Fibroblast of lung (primary cell): Measurements from ENCODE around the gene LIPG. TPM values are rescaled to one million over a fixed set of nuclear protein-coding genes. Genes with fewer than 3 reads are reported as not detected.
"Not testable (repeated sequence)": the region's sequence is repeated elsewhere in the genome, so short reads cannot be mapped to it uniquely, and the experiment has no call there.

Source experiments
- DNase-seq, 2 donors: peaks; one replicate each; pipeline versions ENCODE4 v3.0.0 to v3.0.0-alpha.2; 2010; ENCODE audit warnings: low read depth in 2 of 2
- H2AFZ ChIP-seq: 2 replicates; pipeline ENCODE4 v1.5.1; 2012; ENCODE audit warnings: low read length, control low read depth, inconsistent platforms
- H3K27ac ChIP-seq: 2 replicates; pipeline ENCODE4 v1.5.1; 2011; ENCODE audit warnings: low read length, control low read depth; ENCODE audit not compliant: insufficient read depth
- H3K27me3 ChIP-seq: 2 replicates; pipeline ENCODE4 v1.5.1; 2011; ENCODE audit warnings: mild to moderate bottlenecking, low read length; ENCODE audit not compliant: control insufficient read depth, insufficient read depth
- H3K36me3 ChIP-seq: 2 replicates; pipeline ENCODE4 v1.5.1; 2011; ENCODE audit warnings: low read length; ENCODE audit not compliant: control insufficient read depth, insufficient read depth
- H3K4me1 ChIP-seq: 2 replicates; pipeline ENCODE4 v1.5.1; 2011; ENCODE audit warnings: low read length; ENCODE audit not compliant: control insufficient read depth, insufficient read depth; ENCODE audit errors: extremely low read depth
- H3K4me2 ChIP-seq: 2 replicates; pipeline ENCODE4 v1.5.1; 2011; ENCODE audit warnings: low read length, control low read depth; ENCODE audit not compliant: insufficient read depth; ENCODE audit errors: extremely low read depth
- H3K4me3 ChIP-seq, 4 experiments: fragments of 200-600 bp in 1 of 4; sonication (generic) in 1 of 4; replicated peaks in 1 of 4; 2 replicates each; pipeline ENCODE4 v1.5.1; 2011 to 2016; ENCODE audit warnings: low read length in 4 of 4, low read depth in 3 of 4, mild to moderate bottlenecking in 3 of 4, control low read depth in 2 of 4, inconsistent platforms in 1 of 4, mixed read lengths in 1 of 4; ENCODE audit not compliant: insufficient read depth in 1 of 4; ENCODE audit errors: control extremely low read depth in 1 of 4
- H3K79me2 ChIP-seq: 2 replicates; pipeline ENCODE4 v1.5.1; 2012; ENCODE audit warnings: mild to moderate bottlenecking, low read length, inconsistent platforms; ENCODE audit not compliant: control insufficient read depth, insufficient read depth
- H3K9ac ChIP-seq: 2 replicates; pipeline ENCODE4 v1.5.1; 2011; ENCODE audit warnings: mild to moderate bottlenecking, low read length, control low read depth; ENCODE audit not compliant: insufficient read depth
- H3K9me3 ChIP-seq: 2 replicates; pipeline ENCODE4 v1.5.1; 2012; ENCODE audit warnings: low read depth, low read length; ENCODE audit not compliant: control insufficient read depth, insufficient read depth
- H4K20me1 ChIP-seq: 2 replicates; pipeline ENCODE4 v1.5.1; 2011; ENCODE audit warnings: low read length; ENCODE audit not compliant: control insufficient read depth, insufficient read depth; ENCODE audit errors: extremely low read depth
- CTCF ChIP-seq, 2 donors: IDR thresholded peaks in 1 of 2; conservative IDR thresholded peaks in 1 of 2; 1 replicate in 1 of 2; 2 replicates in 1 of 2; pipeline ENCODE4 v1.5.1; 2011 to 2012; ENCODE audit warnings: low read length in 2 of 2, control low read depth in 1 of 2, inconsistent platforms in 1 of 2, low read depth in 1 of 2, mild to moderate bottlenecking in 1 of 2
- EZH2 ChIP-seq: IDR thresholded peaks from 2 replicates; pipeline ENCODE4 v1.5.1; 2012; ENCODE audit warnings: low read length, control low read depth, mild to moderate bottlenecking; ENCODE audit errors: missing control alignments
- polyA plus RNA-seq, 2 donors: library from polyadenylated mRNA; depleted of rRNA in 1 of 2; stranded (reverse) in 1 of 2; unstranded in 1 of 2; fragments of >200 nt; gene quantifications; 2 replicates each; pipeline ENCODE4 v1.2.1, GENCODE V29; 2011 to 2012; ENCODE audit warnings: missing spikeins in 1 of 2
- total RNA-seq: library from RNA; depleted of rRNA; stranded (reverse); fragments of >200 nt; gene quantifications from 2 replicates; pipeline ENCODE4 v1.2.1, GENCODE V29; 2014

Gene LIPG
- total and polyA plus RNA-seq, 2 donors (not counting 1 experiment from before 2014, with no cell fraction given): 0.30 to 0.50 TPM

- no peak overlapping the region for H2AFZ ChIP-seq
- DNase-seq: peak in 1 of 2 donors; percentile 41
Observed at GRCh38 chr18:49584394-49584793, 22.5 kb downstream of the LIPG start.

GRCh38 chr18:49584951-49585350, 23.1 kb downstream of the LIPG start:
- DNase-seq, H3K36me3 ChIP-seq, H3K27ac ChIP-seq, H3K9ac ChIP-seq, H2AFZ ChIP-seq, H3K79me2 ChIP-seq, H3K4me2 ChIP-seq, H3K9me3 ChIP-seq, H3K4me1 ChIP-seq, H3K27me3 ChIP-seq, H3K4me3 ChIP-seq, H4K20me1 ChIP-seq: not testable (repeated sequence)

More at GRCh38 chr18:49584394-49584793, 22.5 kb downstream of the LIPG start:
- no peaks in the 10 kb centered on the region for H3K79me2 ChIP-seq
- no peaks in the 10 kb centered on the region for H3K9me3 ChIP-seq
- H3K4me1 ChIP-seq: no peaks in the 10 kb centered on the region
- H3K4me2 ChIP-seq: no peak overlapping the region
- no peaks in the 10 kb centered on the region for H3K36me3 ChIP-seq
- H3K27ac ChIP-seq: no peak overlapping the region
- H3K27me3 ChIP-seq: peaks cover 2% of the 10 kb centered on the region
- H3K9ac ChIP-seq: no peak overlapping the region
- no peaks in the 10 kb centered on the region for H4K20me1 ChIP-seq
- TF ChIP-seq EZH2 (no peak), CTCF (conservative IDR thresholded peaks at IDR 0.05 in 1 of 2, IDR thresholded peaks at IDR 0.05 in 1 of 2; ENCODE audit: low read depth in 1 of 2, low read length in 2 of 2) (no peak)
- H3K4me3 ChIP-seq: no peak overlapping the region

GRCh38 chr18:49585781-49586663, 24.2 kb downstream of the LIPG start:
- no peaks in the 10 kb centered on the region for H3K4me1 ChIP-seq
- H3K27me3 ChIP-seq: peaks cover 2% of the 10 kb centered on the region
- TF ChIP-seq EZH2 (no peak), CTCF (conservative IDR thresholded peaks at IDR 0.05 in 1 of 2, IDR thresholded peaks at IDR 0.05 in 1 of 2; ENCODE audit: low read depth in 1 of 2, low read length in 2 of 2) (no peak)
- H3K36me3 ChIP-seq: no peaks in the 10 kb centered on the region
- H3K79me2 ChIP-seq: no peaks in the 10 kb centered on the region
- H3K9ac ChIP-seq: no peak overlapping the region
- no peak overlapping the region for H3K27ac ChIP-seq
- H3K4me3 ChIP-seq: no peak overlapping the region
- H2AFZ ChIP-seq: no peak overlapping the region
- H3K4me2 ChIP-seq: no peak overlapping the region
- H3K9me3 ChIP-seq: no peaks in the 10 kb centered on the region
- DNase-seq: no peak
- H4K20me1 ChIP-seq: no peaks in the 10 kb centered on the region
